ENCODE results near the gene DGKH. TPM values are rescaled to one million over a fixed set of nuclear protein-coding genes. Genes with fewer than 3 reads are reported as not detected.
A peak's percentile ranks its signal among the peaks of the same experiment; 100 is the strongest.

Gene DGKH
- total RNA-seq, 2 experiments from 2014 or later = 18.9 to 19.1 TPM

- ATAC-seq (ENCODE audit: low read depth) (no peak), DNase-seq (no peak)
- H3K27ac Mint-ChIP-seq = no peak overlapping the region
- peaks cover 10% of the 10 kb centered on the region for H3K9me3 Mint-ChIP-seq
- POLR2A ChIA-PET = interaction anchor here (1.0 kb wide), 1 partner anchor 10 kb away, joined by 3 read pairs; the partner anchor contains the start of gene AKAP11
- H3K4me1 Mint-ChIP-seq = peaks cover 11% of the 10 kb centered on the region
- H3K36me3 Mint-ChIP-seq = peaks cover 12% of the 10 kb centered on the region
- peaks cover 2% of the 10 kb centered on the region for H3K27me3 Mint-ChIP-seq
- no peak overlapping the region for H3K4me3 Mint-ChIP-seq
Observed at GRCh38 chr13:42260903-42261654, 212.6 kb downstream of the DGKH start.

GRCh38 chr13:42266473-42266872, 218.0 kb downstream of the DGKH start:
- no peak for ATAC-seq (ENCODE audit: low read depth)
- DNase-seq = no peak
- H3K9me3 Mint-ChIP-seq = no peaks in the 10 kb centered on the region
- peaks cover 7% of the 10 kb centered on the region for H3K36me3 Mint-ChIP-seq
- peaks cover 2% of the 10 kb centered on the region for H3K27me3 Mint-ChIP-seq
- H3K4me1 Mint-ChIP-seq = peaks cover 9% of the 10 kb centered on the region
- no peak overlapping the region for H3K27ac Mint-ChIP-seq
- POLR2A ChIA-PET = no interaction called here
- H3K4me3 Mint-ChIP-seq = no peak overlapping the region

GRCh38 chr13:42270160-42270856, 221.9 kb downstream of the DGKH start:
- no peaks in the 10 kb centered on the region for H3K9me3 Mint-ChIP-seq
- H3K36me3 Mint-ChIP-seq = peaks cover 11% of the 10 kb centered on the region
- peak overlapping the region; percentile 93 for H3K27ac Mint-ChIP-seq
- peaks cover 21% of the 10 kb centered on the region for H3K4me1 Mint-ChIP-seq
- ATAC-seq (ENCODE audit: low read depth) (no peak), DNase-seq (no peak)
- no peaks in the 10 kb centered on the region for H3K27me3 Mint-ChIP-seq
- POLR2A ChIA-PET = interaction anchor here (2.1 kb wide), 1 partner anchor 11 kb away, joined by 7 read pairs; no protein-coding TSS in a partner anchor
- peak overlapping the region; percentile 96 for H3K4me3 Mint-ChIP-seq

GRCh38 chr13:42270857-42271215, 222.4 kb downstream of the DGKH start:
- peaks cover 13% of the 10 kb centered on the region for H3K36me3 Mint-ChIP-seq
- no peaks in the 10 kb centered on the region for H3K27me3 Mint-ChIP-seq
- POLR2A ChIA-PET = interaction anchor here (1.1 to 2.1 kb wide), 3 partner anchors 9 to 22 kb away, joined by 3 to 7 read pairs (median 4); no protein-coding TSS in a partner anchor
- ATAC-seq (ENCODE audit: low read depth) (no peak), DNase-seq (no peak)
- peaks cover 25% of the 10 kb centered on the region for H3K4me1 Mint-ChIP-seq
- H3K27ac Mint-ChIP-seq = peak overlapping the region; percentile 93
- H3K4me3 Mint-ChIP-seq = peak overlapping the region; percentile 96
- no peaks in the 10 kb centered on the region for H3K9me3 Mint-ChIP-seq

GRCh38 chr13:42271337-42272114, 223.1 kb downstream of the DGKH start:
- H3K27me3 Mint-ChIP-seq = no peaks in the 10 kb centered on the region
- peak; percentile 94 for DNase-seq
- no peaks in the 10 kb centered on the region for H3K9me3 Mint-ChIP-seq
- H3K4me3 Mint-ChIP-seq = peak overlapping the region; percentile 96
- H3K27ac Mint-ChIP-seq = peak overlapping the region; percentile 93
- H3K4me1 Mint-ChIP-seq = peaks cover 27% of the 10 kb centered on the region
- peaks cover 14% of the 10 kb centered on the region for H3K36me3 Mint-ChIP-seq
- POLR2A ChIA-PET = interaction anchor here (0.9 to 2.1 kb wide), 10 partner anchors 10 to 1607 kb away, joined by 3 to 7 read pairs (median 4); partner anchors contain the start of genes DGKH and WBP4
- ATAC-seq (ENCODE audit: low read depth) = peak; percentile 96

GRCh38 chr13:42272115-42272803, 223.8 kb downstream of the DGKH start, which contains the start of gene AKAP11:
TSS of gene AKAP11 (plus strand) at chr13:42272152. CDS start at chr13:42286349, 14,197 bp downstream.
- H3K27ac Mint-ChIP-seq = peak within 1 kb of the TSS; percentile 96
- POLR2A ChIA-PET = interaction anchor here (0.6 to 2.1 kb wide), 13 partner anchors 8 to 1607 kb away, joined by 3 to 7 read pairs (median 4); partner anchors contain the start of genes DGKH and WBP4
- DNase-seq (peak; percentile 73), ATAC-seq (ENCODE audit: low read depth) (peak; percentile 45)
- peaks cover 31% of the 10 kb centered on the region for H3K4me1 Mint-ChIP-seq
- H3K9me3 Mint-ChIP-seq = no peaks in the 10 kb centered on the region
- peaks cover 16% of the 10 kb centered on the region for H3K36me3 Mint-ChIP-seq
- H3K27me3 Mint-ChIP-seq = no peaks in the 10 kb centered on the region
- peak within 1 kb of the TSS; percentile 96 for H3K4me3 Mint-ChIP-seq

GRCh38 chr13:42272804-42273175, 224.3 kb downstream of the DGKH start:
- POLR2A ChIA-PET = interaction anchor here (0.6 to 1.7 kb wide), 8 partner anchors 8 to 1606 kb away, joined by 3 to 5 read pairs (median 4); partner anchors contain the start of gene DGKH
- H3K9me3 Mint-ChIP-seq = no peaks in the 10 kb centered on the region
- peak overlapping the region; percentile 96 for H3K27ac Mint-ChIP-seq
- no peak for DNase-seq
- peaks cover 36% of the 10 kb centered on the region for H3K4me1 Mint-ChIP-seq
- peaks cover 19% of the 10 kb centered on the region for H3K36me3 Mint-ChIP-seq
- H3K27me3 Mint-ChIP-seq = no peaks in the 10 kb centered on the region
- peak overlapping the region; percentile 96 for H3K4me3 Mint-ChIP-seq
- no peak for ATAC-seq (ENCODE audit: low read depth)

GRCh38 chr13:42274386-42275097, 226.1 kb downstream of the DGKH start:
- peaks cover 21% of the 10 kb centered on the region for H3K36me3 Mint-ChIP-seq
- no peaks in the 10 kb centered on the region for H3K9me3 Mint-ChIP-seq
- ATAC-seq (ENCODE audit: low read depth) (no peak), DNase-seq (no peak)
- no peaks in the 10 kb centered on the region for H3K27me3 Mint-ChIP-seq
- peaks cover 38% of the 10 kb centered on the region for H3K4me1 Mint-ChIP-seq
- POLR2A ChIA-PET = no interaction called here
- peak overlapping the region; percentile 27 for H3K4me3 Mint-ChIP-seq
- H3K27ac Mint-ChIP-seq = no peak overlapping the region

- peaks cover 21% of the 10 kb centered on the region for H3K36me3 Mint-ChIP-seq
- DNase-seq = no peak
- peaks cover 38% of the 10 kb centered on the region for H3K4me1 Mint-ChIP-seq
- POLR2A ChIA-PET = no interaction called here
- no peaks in the 10 kb centered on the region for H3K9me3 Mint-ChIP-seq
- H3K27me3 Mint-ChIP-seq = no peaks in the 10 kb centered on the region
- no peak overlapping the region for H3K27ac Mint-ChIP-seq
- no peak for ATAC-seq (ENCODE audit: low read depth)
- H3K4me3 Mint-ChIP-seq = peak overlapping the region; percentile 1
Observed at GRCh38 chr13:42275098-42275471, 226.6 kb downstream of the DGKH start.

GRCh38 chr13:42275506-42275905, 227.1 kb downstream of the DGKH start:
- Mint-ChIP-seq H3K9me3 (no peaks in the 10 kb centered on the region), H3K4me1 (peaks cover 35% of the 10 kb centered on the region), H3K27me3 (no peaks in the 10 kb centered on the region), H3K4me3 (no peak overlapping the region), H3K36me3 (peaks cover 18% of the 10 kb centered on the region), H3K27ac (no peak overlapping the region)
- POLR2A ChIA-PET = no interaction called here
- DNase-seq (no peak), ATAC-seq (ENCODE audit: low read depth) (no peak)

GRCh38 chr13:42276683-42277082, 228.2 kb downstream of the DGKH start:
- Mint-ChIP-seq H3K27ac (no peak overlapping the region), H3K4me1 (peaks cover 30% of the 10 kb centered on the region), H3K9me3 (no peaks in the 10 kb centered on the region), H3K36me3 (peaks cover 14% of the 10 kb centered on the region), H3K27me3 (no peaks in the 10 kb centered on the region), H3K4me3 (no peak overlapping the region)
- DNase-seq (no peak), ATAC-seq (ENCODE audit: low read depth) (no peak)
- POLR2A ChIA-PET = no interaction called here

- POLR2A ChIA-PET = no interaction called here
- no peaks in the 10 kb centered on the region for H3K9me3 Mint-ChIP-seq
- no peaks in the 10 kb centered on the region for H3K27me3 Mint-ChIP-seq
- H3K27ac Mint-ChIP-seq = no peak overlapping the region
- H3K36me3 Mint-ChIP-seq = peaks cover 14% of the 10 kb centered on the region
- H3K4me1 Mint-ChIP-seq = peaks cover 28% of the 10 kb centered on the region
- ATAC-seq (ENCODE audit: low read depth) (no peak), DNase-seq (no peak)
- no peak overlapping the region for H3K4me3 Mint-ChIP-seq
Observed at GRCh38 chr13:42277618-42278276, 229.3 kb downstream of the DGKH start.

Measured in activated naive CD8-positive, alpha-beta T cell treated with anti-CD3 and anti-CD28 coated beads, Interleukin-2, amount 10 ng/mL, durations not matched to agents 7 days and 5 days (primary cell).